ENCODE data around the gene NOP53.

- TF ChIP-seq CTCF (IDR thresholded peaks at IDR 0.05) (no peak), POLR2A (IDR thresholded peaks at IDR 0.05) (no peak), EP300 (IDR thresholded peaks at IDR 0.05) (no peak)
Observed at GRCh38 chr19:47798904-47799266, 53.5 kb downstream of the NOP53 start.
